Measurements from ENCODE around the gene FHIP1A. TPM values are rescaled to one million over a fixed set of nuclear protein-coding genes. Genes with fewer than 3 reads are reported as not detected.

The FHIP1A gene
- total RNA-seq, 4 donors from 2014 or later, result 40.8 to 52.9 (median 44.5) TPM

DNA sequence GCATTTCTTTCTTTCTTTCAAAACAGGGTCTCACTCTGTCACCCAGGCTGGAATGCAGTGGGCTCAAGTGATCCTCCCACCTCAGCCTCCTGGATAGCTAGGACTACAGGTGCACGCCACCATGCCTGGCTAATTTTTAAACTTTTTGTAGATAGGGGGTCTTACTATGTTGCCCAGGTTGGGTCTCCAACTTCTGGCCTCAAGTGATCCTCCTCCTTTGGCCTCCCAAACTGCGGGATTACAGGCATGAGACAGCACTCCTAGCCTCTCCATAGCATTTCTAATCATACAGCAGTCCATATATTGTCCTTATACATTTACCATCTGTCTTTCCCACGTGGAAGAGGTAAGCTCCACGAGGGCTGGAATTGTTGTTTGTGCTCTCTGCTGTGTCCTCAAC lies 2.0 kb upstream of the FHIP1A start:
- no peak overlapping the region for H3K4me3 ChIP-seq
- no peak for DNase-seq
- H3K36me3 ChIP-seq, result no peaks in the 10 kb centered on the region
- 78 to 100% methylated on average over 2 to 4 of the region's 4 CpGs for WGBS, 2 donors (ENCODE audit: low coverage in 1 of 2)
- in situ Hi-C loops (cut with MboI; ENCODE audit: low pct_ligation_motif_present in 1 of 4, low pct_unique_long_range_greater_than_20kb in 1 of 4, low sequenced_read_pairs in 3 of 4), result no loop called here
- no peak overlapping the region for H3K27ac ChIP-seq
- H3K27me3 ChIP-seq, result no peaks in the 10 kb centered on the region
- intact Hi-C loops (cut with DNase I; ENCODE audit: low total_unique reads), result no loop called here
- H3K4me1 ChIP-seq, result peaks cover 4 to 47% (median 16%) of the 10 kb centered on the region in 4 donors
- H3K9me3 ChIP-seq, result no peaks in the 10 kb centered on the region
- TF ChIP-seq POLR2AphosphoS5 (IDR thresholded peaks at IDR 0.05) (no peak), CTCF (IDR thresholded peaks at IDR 0.05) (no peak), EP300 (IDR thresholded peaks at IDR 0.05; ENCODE audit: low read depth) (no peak), POLR2A (IDR thresholded peaks at IDR 0.05) (no peak)

DNA sequence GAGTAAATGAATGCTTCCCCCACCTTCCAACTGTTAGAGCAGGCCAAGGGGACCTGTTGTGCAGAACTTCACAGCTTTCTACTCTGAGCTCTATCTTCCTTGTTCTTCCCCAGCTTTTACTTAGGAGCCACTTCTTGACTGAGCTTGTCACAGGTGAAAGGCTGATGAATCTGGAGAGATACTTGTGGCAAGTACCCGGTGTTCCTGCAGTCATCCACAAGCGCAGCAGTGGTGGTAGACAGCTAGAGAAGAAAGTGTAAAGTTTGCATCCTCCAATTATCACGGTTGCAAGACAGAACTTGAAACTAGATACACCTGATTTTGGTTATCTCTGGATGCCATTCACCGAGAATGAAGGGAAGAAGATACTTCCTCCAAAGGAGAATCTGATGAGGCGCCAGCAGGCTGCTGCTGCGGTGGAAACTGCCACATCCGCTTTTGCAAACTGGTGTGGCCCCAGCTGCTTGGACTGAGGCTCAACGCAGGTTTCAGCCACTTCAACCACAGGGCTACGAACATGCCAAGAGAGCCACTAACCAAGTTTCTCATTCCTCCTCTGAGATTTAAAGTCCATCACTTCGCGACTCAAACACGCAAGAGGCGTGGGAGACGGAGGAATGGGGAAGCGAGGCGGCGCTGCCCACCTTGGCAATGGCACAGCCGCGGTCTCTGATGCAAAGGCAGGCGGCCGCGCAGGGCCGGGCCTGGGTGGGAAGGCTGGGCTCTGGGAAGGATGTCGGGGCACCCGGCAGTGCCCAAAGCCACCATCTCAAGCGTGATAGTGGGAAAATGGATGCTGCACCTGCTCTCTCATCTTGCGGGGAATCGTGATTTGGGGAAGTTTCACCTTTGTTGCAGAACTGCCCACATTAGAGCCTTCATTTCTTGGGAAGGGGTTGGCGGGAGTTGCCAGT lies 1.3 kb upstream of the FHIP1A start:
- intact Hi-C loops (cut with DNase I; ENCODE audit: low total_unique reads), result no loop called here
- H3K27me3 ChIP-seq, result no peaks in the 10 kb centered on the region
- peaks cover 4 to 43% (median 15%) of the 10 kb centered on the region in 4 donors for H3K4me1 ChIP-seq
- peak overlapping the region; percentile 85 to 90 (median 88) for H3K27ac ChIP-seq
- TF ChIP-seq EP300 (IDR thresholded peaks at IDR 0.05; ENCODE audit: low read depth) (no peak), POLR2A (IDR thresholded peaks at IDR 0.05) (no peak), POLR2AphosphoS5 (IDR thresholded peaks at IDR 0.05) (no peak), CTCF (IDR thresholded peaks at IDR 0.05) (no peak)
- peak; percentile 59 for DNase-seq
- H3K36me3 ChIP-seq, result no peaks in the 10 kb centered on the region
- in situ Hi-C loops (cut with MboI; ENCODE audit: low pct_ligation_motif_present in 1 of 4, low pct_unique_long_range_greater_than_20kb in 1 of 4, low sequenced_read_pairs in 3 of 4), result no loop called here
- no peaks in the 10 kb centered on the region for H3K9me3 ChIP-seq
- H3K4me3 ChIP-seq, result peak overlapping the region in 3 of 4 donors; percentile 58 to 81 (median 64)
- 24 to 78% methylated on average over 3 to 29 of the region's 29 CpGs for WGBS, 2 donors (ENCODE audit: low coverage in 1 of 2)

DNA sequence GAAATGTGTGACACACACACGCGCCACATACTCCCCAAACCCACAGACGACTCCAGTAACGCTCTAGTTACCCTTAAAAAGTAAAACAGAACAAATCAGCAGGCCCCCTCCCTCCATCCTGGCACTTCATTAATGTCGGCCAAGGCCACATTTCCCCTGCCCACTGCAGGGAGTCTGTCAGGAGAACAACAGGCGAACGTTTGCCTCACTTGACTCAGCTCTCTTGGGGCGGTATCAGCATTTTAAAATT lies 671 bp upstream of the FHIP1A start:
- Histone ChIP-seq H3K27me3 (no peaks in the 10 kb centered on the region), H3K9me3 (no peaks in the 10 kb centered on the region), H3K4me3 (peak overlapping the region; percentile 51 to 81 (median 61)), H3K36me3 (no peaks in the 10 kb centered on the region), H3K4me1 (peaks cover 4 to 37% (median 12%) of the 10 kb centered on the region in 4 donors), H3K27ac (peak overlapping the region; percentile 85 to 90 (median 88))
- DNase-seq, result no peak
- 0 to 10% methylated on average over 4 to 8 of the region's 8 CpGs for WGBS, 2 donors (ENCODE audit: low coverage in 1 of 2)
- in situ Hi-C loops (cut with MboI; ENCODE audit: low pct_ligation_motif_present in 1 of 4, low pct_unique_long_range_greater_than_20kb in 1 of 4, low sequenced_read_pairs in 3 of 4), result no loop called here
- TF ChIP-seq POLR2A (IDR thresholded peaks at IDR 0.05), result no peak
- no peak for TF ChIP-seq POLR2AphosphoS5 (IDR thresholded peaks at IDR 0.05)
- TF ChIP-seq CTCF (IDR thresholded peaks at IDR 0.05), result no peak
- TF ChIP-seq EP300 (IDR thresholded peaks at IDR 0.05; ENCODE audit: low read depth), result no peak
- intact Hi-C loops (cut with DNase I; ENCODE audit: low total_unique reads), result no loop called here

GRCh38 chr4:151409470-151410313 lies 716 bp downstream of the FHIP1A start:
- TF ChIP-seq EP300 (IDR thresholded peaks at IDR 0.05; ENCODE audit: low read depth) (no peak), POLR2AphosphoS5 (IDR thresholded peaks at IDR 0.05) (peak; percentile 44 to 74 (median 44)), CTCF (IDR thresholded peaks at IDR 0.05) (no peak), POLR2A (IDR thresholded peaks at IDR 0.05) (peak; percentile 42)
- Histone ChIP-seq H3K27me3 (no peaks in the 10 kb centered on the region), H3K4me3 (peak overlapping the region; percentile 40 to 81 (median 61)), H3K9me3 (no peaks in the 10 kb centered on the region), H3K27ac (peak overlapping the region; percentile 80 to 88 (median 88)), H3K4me1 (peaks cover 4 to 34% (median 11%) of the 10 kb centered on the region in 4 donors), H3K36me3 (no peaks in the 10 kb centered on the region)
- WGBS, 2 donors (ENCODE audit: low coverage in 1 of 2), result 12% methylated on average over 27 of the region's 27 CpGs; no CpG with 5 or more reads in 1 of the 2 donors
- DNase-seq, result peak; percentile 64
- intact Hi-C loops (cut with DNase I; ENCODE audit: low total_unique reads) (no loop called here), in situ Hi-C loops (cut with MboI; ENCODE audit: low pct_ligation_motif_present in 1 of 4, low pct_unique_long_range_greater_than_20kb in 1 of 4, low sequenced_read_pairs in 3 of 4) (no loop called here)
